IMR-90 (cell line): ENCODE results near the gene TRPM3. TPM values are rescaled to one million over a fixed set of nuclear protein-coding genes. Genes with fewer than 3 reads are reported as not detected.

Experiments used
- ATAC-seq: fragments of 200-7000 bp; cut with Tn5 transposase; 2 replicates; pipeline ENCODE4 v1.9.1; 2020; ENCODE audit warnings: low read depth, mild to moderate bottlenecking, moderate library complexity
- BruUV-seq: library from RNA; stranded (reverse); fragments of 400-500 nt; replicated peaks from 2 replicates; lab custom pipeline; 2021; lab: Mats Ljungman, UMichigan
- CTCF ChIA-PET: fragments of 300-600 bp; formaldehyde crosslinking; extraction: SDS; loops from one replicate; lab custom pipeline; 2021; ENCODE audit warnings: antibody characterized with exemption; lab: Yijun Ruan, JAX
- POLR2A ChIA-PET: fragments of 300-600 bp; sonication (Branson Sonifier 250); formaldehyde crosslinking; loops from one replicate; lab custom pipeline; 2022; ENCODE audit warnings: antibody characterized with exemption; ENCODE audit not compliant: unreplicated experiment; lab: Charles Lee
- DNase-seq: peaks from one replicate; pipeline ENCODE4 v3.0.0; 2013
- H2AFZ ChIP-seq: replicated peaks from 2 replicates; pipeline ENCODE3; 2013; ENCODE audit warnings: low read length, mild to moderate bottlenecking; ENCODE audit not compliant: poor library complexity
- H2AK5ac ChIP-seq: 2 replicates; pipeline ENCODE4 v1.6.1; 2013; ENCODE audit warnings: low read depth, low read length, inconsistent platforms
- H2AK9ac ChIP-seq: replicated peaks from 2 replicates; pipeline ENCODE3; 2013; ENCODE audit warnings: mild to moderate bottlenecking, low read depth, low read length, moderate library complexity; ENCODE audit not compliant: poor library complexity
- H2BK120ac ChIP-seq: 2 replicates; pipeline ENCODE4 v1.6.1; 2013; ENCODE audit warnings: low read depth, low read length, inconsistent platforms
- H2BK15ac ChIP-seq: 3 replicates; pipeline ENCODE4 v1.6.1; 2013; ENCODE audit warnings: low read depth, low read length, inconsistent platforms
- H2BK20ac ChIP-seq: 2 replicates; pipeline ENCODE4 v1.6.1; 2013; ENCODE audit warnings: low read depth, mild to moderate bottlenecking, inconsistent platforms, low read length, moderate library complexity
- H2BK5ac ChIP-seq: 2 replicates; pipeline ENCODE4 v1.6.1; 2013; ENCODE audit warnings: mild to moderate bottlenecking, low read depth, low read length, inconsistent platforms; ENCODE audit not compliant: poor library complexity, severe bottlenecking
- H3K14ac ChIP-seq: replicated peaks from 2 replicates; pipeline ENCODE4 v1.6.1; 2013; ENCODE audit warnings: low read depth, low read length, inconsistent platforms
- H3K18ac ChIP-seq: 2 replicates; pipeline ENCODE4 v1.6.1; 2013; ENCODE audit warnings: low read depth, low read length, control low read depth
- H3K23ac ChIP-seq: 2 replicates; pipeline ENCODE4 v1.6.1; 2013; ENCODE audit warnings: low read depth, low read length, inconsistent platforms
- H3K27ac ChIP-seq: 2 replicates; pipeline ENCODE4 v1.5.1; 2013; ENCODE audit warnings: mild to moderate bottlenecking, control low read depth, low read length; ENCODE audit not compliant: insufficient read depth
- H3K27me3 ChIP-seq: 2 replicates; pipeline ENCODE4 v1.6.1; 2013; ENCODE audit warnings: low read length; ENCODE audit not compliant: control insufficient read depth, insufficient read depth
- H3K36me3 ChIP-seq: 2 replicates; pipeline ENCODE4 v1.6.1; 2013; ENCODE audit warnings: low read length, mixed read lengths; ENCODE audit not compliant: control insufficient read depth, insufficient read depth
- H3K4ac ChIP-seq: 2 replicates; pipeline ENCODE4 v1.6.1; 2013; ENCODE audit warnings: low read depth, low read length, inconsistent platforms
- H3K4me1 ChIP-seq: 2 replicates; pipeline ENCODE4 v1.6.1; 2013; ENCODE audit warnings: low read length, mixed read lengths; ENCODE audit not compliant: control insufficient read depth, insufficient read depth
- H3K4me2 ChIP-seq: 2 replicates; pipeline ENCODE4 v1.6.1; 2013; ENCODE audit warnings: low read depth, mild to moderate bottlenecking, control low read depth, low read length, moderate library complexity
- H3K4me3 ChIP-seq: 2 replicates; pipeline ENCODE4 v1.5.1; 2013; ENCODE audit warnings: low read depth, mild to moderate bottlenecking, control low read depth, low read length, moderate library complexity; ENCODE audit not compliant: insufficient read depth
- H3K56ac ChIP-seq: 2 replicates; pipeline ENCODE4 v1.6.1; 2013; ENCODE audit warnings: low read length, inconsistent platforms; ENCODE audit not compliant: insufficient read depth; ENCODE audit errors: extremely low read depth
- H3K79me1 ChIP-seq, 2 experiments: 2 replicates each; pipeline ENCODE4 v1.6.1; 2013; ENCODE audit warnings: low read length in 2 of 2, inconsistent platforms in 1 of 2, low read depth in 1 of 2
- H3K9ac ChIP-seq: 2 replicates; pipeline ENCODE4 v1.6.1; 2013; ENCODE audit warnings: low read depth, low read length, control low read depth
- H3K9me1 ChIP-seq: 2 replicates; pipeline ENCODE4 v1.6.1; 2013; ENCODE audit warnings: low read length, inconsistent platforms; ENCODE audit not compliant: insufficient read depth
- H3K9me3 ChIP-seq: 2 replicates; pipeline ENCODE4 v1.6.1; 2013; ENCODE audit warnings: low read length; ENCODE audit not compliant: control insufficient read depth, insufficient read depth
- H4K20me1 ChIP-seq: 2 replicates; pipeline ENCODE4 v1.6.1; 2013; ENCODE audit warnings: low read length, inconsistent platforms; ENCODE audit not compliant: insufficient read depth
- H4K5ac ChIP-seq: 2 replicates; pipeline ENCODE4 v1.6.1; 2013; ENCODE audit warnings: mild to moderate bottlenecking, low read depth, low read length, control low read depth
- H4K8ac ChIP-seq, 2 experiments: 2 replicates each; pipeline ENCODE4 v1.6.1; 2013; ENCODE audit warnings: low read depth in 2 of 2, low read length in 2 of 2, control low read depth in 1 of 2, inconsistent platforms in 1 of 2
- H4K91ac ChIP-seq: 2 replicates; pipeline ENCODE4 v1.6.1; 2013; ENCODE audit warnings: low read depth, low read length, inconsistent platforms; ENCODE audit not compliant: insufficient read depth
- BHLHE40 ChIP-seq: fragments of 150-350 bp; IDR thresholded peaks from 2 replicates; pipeline ENCODE4 v1.6.1; 2016; ENCODE audit warnings: mild to moderate bottlenecking, low read depth, low read length
- CEBPB ChIP-seq: IDR thresholded peaks from 2 replicates; pipeline ENCODE4 v1.6.1; 2012; ENCODE audit warnings: low read depth, low read length, improper control_type of control experiment
- CHD1 ChIP-seq: IDR thresholded peaks from 2 replicates; pipeline ENCODE4 v1.6.1; 2012; ENCODE audit warnings: low read depth, low read length, improper control_type of control experiment
- CTCF ChIP-seq: conservative IDR thresholded peaks from 2 replicates; pipeline ENCODE4 v1.5.1; 2012; ENCODE audit warnings: mild to moderate bottlenecking, low read depth, low read length, improper control_type of control experiment
- ELK1 ChIP-seq: fragments of 150-350 bp; IDR thresholded peaks from 2 replicates; pipeline ENCODE4 v1.6.1; 2016; ENCODE audit warnings: low read depth, mild to moderate bottlenecking, low read length, moderate library complexity, borderline replicate concordance
- FOS ChIP-seq: fragments of 150-350 bp; IDR thresholded peaks from 2 replicates; pipeline ENCODE4 v1.6.1; 2016; ENCODE audit warnings: low read depth, low read length
- MAFK ChIP-seq: IDR thresholded peaks from 2 replicates; pipeline ENCODE4 v1.6.1; 2012; ENCODE audit warnings: low read depth, low read length, improper control_type of control experiment
- MAZ ChIP-seq: IDR thresholded peaks from 2 replicates; pipeline ENCODE4 v1.6.1; 2012; ENCODE audit warnings: low read depth, mild to moderate bottlenecking, low read length, improper control_type of control experiment, moderate library complexity, borderline replicate concordance
- MXI1 ChIP-seq: IDR thresholded peaks from 2 replicates; pipeline ENCODE4 v1.6.1; 2012; ENCODE audit warnings: low read depth, mild to moderate bottlenecking, low read length, moderate library complexity, borderline replicate concordance
- NFE2L2 ChIP-seq: fragments of 150-350 bp; IDR thresholded peaks from 2 replicates; pipeline ENCODE4 v1.6.1; 2016; ENCODE audit warnings: low read depth, mild to moderate bottlenecking, low read length
- POLR2A ChIP-seq: IDR thresholded peaks from 2 replicates; pipeline ENCODE4 v1.6.1; 2012; ENCODE audit warnings: mild to moderate bottlenecking, low read depth, low read length
- RAD21 ChIP-seq: IDR thresholded peaks from 2 replicates; pipeline ENCODE4 v1.6.1; 2012; ENCODE audit warnings: low read length, improper control_type of control experiment
- RCOR1 ChIP-seq: IDR thresholded peaks from 2 replicates; pipeline ENCODE4 v1.6.1; 2012; ENCODE audit warnings: mild to moderate bottlenecking, low read length, improper control_type of control experiment; ENCODE audit not compliant: insufficient replicate concordance
- RFX5 ChIP-seq: IDR thresholded peaks from 2 replicates; pipeline ENCODE4 v1.8.0; 2012; ENCODE audit warnings: low read depth, mild to moderate bottlenecking, low read length, moderate library complexity
- SMC3 ChIP-seq: fragments of 150-350 bp; IDR thresholded peaks from 2 replicates; pipeline ENCODE4 v1.6.1; 2016; ENCODE audit warnings: low read depth, mild to moderate bottlenecking, antibody characterized with exemption, low read length, moderate library complexity
- USF2 ChIP-seq: fragments of 150-350 bp; IDR thresholded peaks from 2 replicates; pipeline ENCODE4 v1.6.1; 2017; ENCODE audit warnings: mild to moderate bottlenecking, antibody characterized with exemption, low read length, low read depth
- WGBS, 2 experiments: methylation state at CpG; one replicate each; pipeline versions ENCODE4 v1.1.5 to v1.1.7; 2013; ENCODE audit warnings: missing lambda C conversion rate in 2 of 2; ENCODE audit not compliant: insufficient read length in 1 of 2; ENCODE audit errors: extremely low coverage in 2 of 2; 5-methylcytosine and 5-hydroxymethylcytosine counted together
- dilution Hi-C: fragments of 300-500 bp; cut with HindIII; formaldehyde crosslinking; loops from one replicate; pipeline ENCODE4 v1.14.3; 2018; ENCODE audit warnings: low sequenced_read_pairs; ENCODE audit not compliant: unreplicated experiment
- in situ Hi-C: fragments of 300-500 bp; cut with MboI; formaldehyde crosslinking; loops from 3 replicates; pipeline ENCODE4 v1.14.3; 2019; ENCODE audit warnings: low sequenced_read_pairs, inconsistent platforms, mixed read lengths
- intact Hi-C: fragments of 100-400 bp; cut with micrococcal nuclease; formaldehyde crosslinking; loops from 2 replicates; pipeline ENCODE4 v1.10.0; 2022
- polyA plus RNA-seq, 3 experiments: library from polyadenylated mRNA; depleted of rRNA; stranded (reverse); fragments of >200 nt; gene quantifications; 2 replicates each; pipeline ENCODE4 v1.2.3, GENCODE V29; 2012; ENCODE audit warnings: low replicate concordance in 1 of 3
- total RNA-seq: library from RNA; depleted of rRNA; stranded (reverse); fragments of >200 nt; gene quantifications from 2 replicates; pipeline ENCODE4 v1.2.3, GENCODE V29; 2012

The TRPM3 gene
- total and polyA plus RNA-seq, 2 of the 4 experiments (the other 2 are of a cell fraction): not detected

- no peak overlapping the region for H3K4ac ChIP-seq
- H4K8ac ChIP-seq: no peak overlapping the region
- BruUV-seq: no TSS peak
- no peak overlapping the region for H4K5ac ChIP-seq
- no peak overlapping the region for H3K9ac ChIP-seq
- H3K56ac ChIP-seq: no peak overlapping the region
- H3K18ac ChIP-seq: no peak overlapping the region
- no peaks in the 10 kb centered on the region for H3K9me3 ChIP-seq
- H3K79me1 ChIP-seq: no peaks in the 10 kb centered on the region
- H3K27ac ChIP-seq: no peak overlapping the region
- CTCF ChIA-PET: interaction anchor here (0.6 to 0.8 kb wide), 4 partner anchors 20 to 854 kb away, joined by 4 to 10 read pairs (median 4); no protein-coding TSS in a partner anchor
- H3K27me3 ChIP-seq: no peaks in the 10 kb centered on the region
- dilution Hi-C loops: no loop called here
- intact Hi-C loops: no loop called here
- no peaks in the 10 kb centered on the region for H3K36me3 ChIP-seq
- in situ Hi-C loops: no loop called here
- H3K4me1 ChIP-seq: no peaks in the 10 kb centered on the region
- no peak overlapping the region for H3K14ac ChIP-seq
- H2BK15ac ChIP-seq: no peak overlapping the region
- H3K9me1 ChIP-seq: no peaks in the 10 kb centered on the region
- no peaks in the 10 kb centered on the region for H4K20me1 ChIP-seq
- DNase-seq (peak; percentile 3), ATAC-seq (peak; percentile 46; the same call in 1 of the 2 replicates)
- 50% methylated on average over 2 of the region's 5 CpGs; no CpG with 5 or more reads in 1 of the 2 experiments for WGBS, 2 experiments
- no peak overlapping the region for H2BK20ac ChIP-seq
- no peak overlapping the region for H2BK5ac ChIP-seq
- H2AK9ac ChIP-seq: no peak overlapping the region
- no peak overlapping the region for H4K91ac ChIP-seq
- H3K4me2 ChIP-seq: no peak overlapping the region
- H2AK5ac ChIP-seq: no peak overlapping the region
- H2BK120ac ChIP-seq: no peak overlapping the region
- H2AFZ ChIP-seq: no peak overlapping the region
- no peak overlapping the region for H3K4me3 ChIP-seq
- no peak overlapping the region for H3K23ac ChIP-seq
- POLR2A ChIA-PET: no interaction called here
- TF ChIP-seq RCOR1: no peak
- no peak for TF ChIP-seq MAZ
- no peak for TF ChIP-seq FOS
- no peak for TF ChIP-seq CHD1
- no peak for TF ChIP-seq RFX5
- TF ChIP-seq ELK1: no peak
- TF ChIP-seq NFE2L2: no peak
- no peak for TF ChIP-seq POLR2A
- TF ChIP-seq USF2: no peak
- TF ChIP-seq CTCF: no peak
- TF ChIP-seq CEBPB: no peak
- no peak for TF ChIP-seq SMC3
- no peak for TF ChIP-seq BHLHE40
- TF ChIP-seq MXI1: no peak
- no peak for TF ChIP-seq MAFK
- no peak for TF ChIP-seq RAD21
Observed at GRCh38 chr9:70677055-70677735, 444.2 kb downstream of the TRPM3 start.
